Amygdala (tissue), 56 donors: ENCODE data around the gene FLAD1.
A peak's percentile ranks its signal among the peaks of the same experiment; 100 is the strongest.
"Not testable (repeated sequence)": the region's sequence is repeated elsewhere in the genome, so short reads cannot be mapped to it uniquely, and the experiment has no call there.

ENCODE experiments used
- DNase-seq, 56 donors: peaks; one replicate each; lab custom pipeline; 2025; lab: John Stamatoyannopoulos, UW

FLAD1 gene

DNA sequence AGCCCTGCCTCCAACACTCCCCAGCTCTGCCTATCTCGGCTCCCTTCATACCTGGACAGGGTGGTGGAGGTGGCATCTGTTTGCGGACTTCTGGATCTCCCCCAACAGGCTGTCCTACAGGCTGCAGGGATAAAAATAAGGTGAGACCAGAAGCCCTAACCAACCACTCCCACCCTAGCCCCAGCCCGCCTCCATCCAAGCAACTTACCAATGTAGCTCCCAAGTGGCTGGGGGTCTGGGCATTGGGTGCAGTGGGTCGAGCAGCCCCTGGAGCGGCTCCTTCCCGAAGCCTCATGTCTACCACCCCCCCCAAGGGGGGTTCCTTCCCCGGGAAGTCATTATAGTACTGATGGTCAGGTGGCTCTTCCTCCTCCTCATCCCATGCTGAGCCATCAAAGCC is 17.0 kb upstream of the FLAD1 start:
- no peak for DNase-seq

DNA sequence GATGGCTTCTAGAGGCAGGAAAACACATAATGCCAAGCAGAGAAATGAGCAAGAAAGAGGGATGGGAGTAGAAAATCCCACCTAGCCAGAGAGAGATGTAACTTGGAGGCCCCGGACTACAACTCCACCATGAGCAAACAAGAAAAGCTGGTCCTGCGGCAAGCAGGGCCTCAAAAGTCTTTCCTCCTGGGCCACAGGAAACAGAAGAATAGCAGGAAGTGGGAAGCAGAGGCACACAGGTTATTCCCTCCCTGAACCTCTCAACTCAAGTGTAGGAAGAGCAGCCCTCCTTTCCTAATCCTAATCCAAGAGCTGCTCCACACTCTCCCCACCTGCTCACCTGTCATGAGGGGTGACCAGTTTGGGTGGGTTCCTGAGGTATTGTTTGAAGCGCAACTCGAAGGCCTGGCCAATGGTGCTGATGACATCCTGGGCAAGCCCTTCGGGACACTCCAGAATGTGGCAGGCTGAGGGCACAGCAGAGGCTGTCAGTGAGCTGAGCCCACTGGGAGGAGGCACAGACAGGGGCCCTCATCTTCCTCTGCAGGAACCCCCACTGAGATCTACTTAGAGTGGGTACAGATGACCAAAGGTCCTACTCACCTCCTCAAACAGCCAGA is 15.7 kb upstream of the FLAD1 start:
- DNase-seq = no peak

GRCh38 chr1:154968731-154969130 is 14.4 kb upstream of the FLAD1 start:
- no peak for DNase-seq

GRCh38 chr1:154969246-154969645 is 13.9 kb upstream of the FLAD1 start:
- DNase-seq = no peak

DNA sequence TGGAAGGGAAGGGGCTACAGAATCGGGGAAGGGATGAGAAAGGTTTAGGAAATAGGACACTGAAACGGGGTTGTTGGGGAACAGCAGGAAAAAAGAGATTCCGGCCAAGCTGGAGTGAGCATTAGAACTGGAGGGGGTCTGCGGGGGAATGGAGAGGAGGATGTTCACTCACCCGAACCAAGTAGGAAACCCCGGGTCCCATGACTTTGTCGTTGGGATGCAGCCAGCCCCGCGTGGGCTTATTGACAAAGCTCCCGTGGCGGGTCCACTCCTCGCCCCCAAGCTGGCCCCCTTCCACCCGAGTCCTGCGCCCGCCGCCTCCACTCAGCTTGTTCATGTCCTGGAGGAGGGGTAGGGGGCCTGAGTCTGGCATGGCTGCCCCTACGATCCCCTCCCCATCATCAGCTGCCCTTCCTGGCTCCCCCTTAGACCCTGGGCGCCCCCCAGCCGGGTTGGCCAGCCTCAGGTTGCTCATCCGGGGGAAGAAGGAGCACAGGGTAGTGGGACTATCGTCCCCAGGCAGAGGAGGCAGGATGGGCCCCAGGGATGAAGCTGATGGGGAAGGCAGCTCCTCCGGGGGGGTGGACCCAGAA is 13.2 kb upstream of the FLAD1 start:
- peak in 9 of 56 donors; percentile 6 to 53 (median 26) for DNase-seq

GRCh38 chr1:154970631-154971340 is 12.4 kb upstream of the FLAD1 start, which contains the start of gene SHC1:
SHC1 (minus strand) TSS chr1:154970747; CDS start chr1:154970526, 221 bp downstream.
- DNase-seq = peak in 54 of 56 donors; percentile 18 to 91 (median 79)

DNA sequence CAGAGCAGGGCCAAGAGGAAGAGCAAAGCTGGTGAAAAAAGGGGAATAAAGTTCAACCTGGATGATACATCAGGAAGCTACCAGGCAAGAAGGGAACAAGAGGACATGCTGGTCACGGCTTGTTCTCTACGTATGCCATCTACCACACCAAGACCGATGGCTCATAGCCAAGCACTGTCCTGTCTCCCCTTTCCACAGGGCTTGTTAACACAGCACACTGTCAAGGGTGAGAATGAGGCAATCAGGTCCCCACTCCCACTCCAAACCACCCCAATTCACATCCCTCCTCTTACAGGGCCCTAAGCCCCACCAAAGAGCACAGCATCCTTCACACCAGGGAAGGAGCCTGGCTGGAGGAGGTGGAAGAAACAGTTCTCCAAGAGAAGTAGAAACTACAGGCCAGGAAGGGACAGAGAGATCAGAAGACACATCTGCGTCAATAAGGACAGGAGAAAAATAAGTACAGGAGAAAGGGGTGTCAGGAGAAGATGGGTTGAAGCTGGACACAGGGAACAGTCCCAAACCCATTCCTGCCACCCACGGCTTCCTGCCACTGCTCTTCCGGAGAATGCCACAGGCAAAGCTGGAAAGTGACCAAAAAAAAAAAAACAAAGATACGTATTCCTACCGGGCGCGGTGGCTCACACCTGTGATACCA is 11.7 kb upstream of the FLAD1 start:
- no peak for DNase-seq

- DNase-seq = no peak
Observed at GRCh38 chr1:154972213-154972516, 11.0 kb upstream of the FLAD1 start.

DNA sequence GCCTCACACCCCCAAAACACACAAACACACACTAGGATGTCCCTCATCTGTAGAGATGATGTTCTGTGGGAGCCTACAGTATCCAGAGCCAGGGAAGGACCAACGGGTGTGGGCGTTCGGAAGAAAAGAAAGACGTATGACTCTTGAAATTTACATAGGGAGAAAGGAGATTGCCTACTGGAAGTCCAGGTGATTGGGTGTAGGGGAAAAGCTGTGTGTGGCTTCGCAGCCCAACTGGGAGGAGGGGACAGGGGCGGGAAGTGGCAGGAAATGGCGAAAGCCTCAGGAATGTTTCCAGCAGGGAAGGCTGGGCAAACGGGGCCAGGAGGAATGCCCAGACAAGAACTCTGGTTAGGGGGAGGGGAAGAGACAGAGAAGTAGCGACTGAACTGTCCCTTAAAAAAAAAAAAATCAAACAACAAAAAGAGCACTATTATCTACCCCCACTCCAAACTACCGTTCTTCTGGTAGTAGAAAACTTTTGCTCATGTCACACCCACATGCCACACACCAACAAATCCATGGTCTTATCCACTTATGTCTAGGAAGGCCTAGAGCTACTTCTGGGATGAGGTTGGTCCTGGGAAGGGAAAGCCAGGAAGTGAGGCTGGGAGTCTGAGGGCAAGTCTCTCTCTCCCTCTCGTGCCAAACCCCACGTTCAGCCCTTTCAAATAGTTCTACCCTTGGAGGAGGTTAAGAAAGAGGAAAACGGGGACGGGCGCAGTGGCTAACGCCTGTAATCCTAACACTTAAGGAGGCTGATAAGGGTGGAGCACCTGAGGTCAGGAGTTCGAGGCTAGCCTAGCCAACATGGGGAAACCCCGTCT is 10.4 kb upstream of the FLAD1 start:
- peak in 18 of 56 donors; percentile 12 to 46 (median 20) for DNase-seq

DNA sequence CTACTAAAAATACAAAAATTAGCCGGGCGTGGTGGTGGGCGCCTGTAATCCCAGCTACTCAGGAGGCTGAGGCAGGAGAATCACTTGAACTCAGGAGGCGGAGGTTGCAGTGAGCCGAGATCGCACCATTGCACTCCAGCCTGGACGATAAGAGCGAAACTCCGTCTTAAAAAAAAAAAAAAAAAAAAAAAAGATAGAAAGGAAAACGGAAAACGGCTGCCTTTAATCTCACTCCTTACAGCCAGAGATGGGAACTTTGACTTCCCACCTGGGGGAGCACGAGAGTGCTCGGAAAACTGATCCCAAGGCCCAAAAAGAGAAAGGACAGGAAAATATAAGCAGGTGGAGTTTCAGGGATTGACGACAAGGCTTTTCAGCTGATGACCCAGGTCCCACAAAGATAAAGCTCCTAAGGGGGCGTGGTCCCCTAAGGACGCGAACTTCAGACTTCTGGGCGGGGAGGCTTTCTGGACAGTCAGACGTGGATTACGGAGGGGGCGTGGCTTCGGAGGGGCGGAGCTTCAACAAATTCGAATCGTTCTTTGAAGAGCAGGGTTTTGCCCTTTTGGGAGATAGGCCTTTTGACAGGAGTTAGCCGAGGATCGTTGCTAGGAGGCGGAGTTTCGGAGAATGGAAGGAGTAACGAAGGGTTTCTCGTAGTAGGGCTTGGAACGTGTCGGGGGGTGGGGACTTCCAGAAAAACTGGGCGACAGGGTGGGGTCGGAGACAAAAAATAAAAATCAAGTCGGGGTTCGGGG is 9.6 kb upstream of the FLAD1 start:
- peak in 52 of 56 donors; percentile 36 to 85 (median 70) for DNase-seq

- DNase-seq = peak; percentile 90 to 100 (median 98)
Observed at GRCh38 chr1:154974102-154974807, 8.9 kb upstream of the FLAD1 start, which contains the start of gene CKS1B. CKS1B (plus strand) TSS chr1:154974681; CDS start chr1:154974746, 65 bp downstream.

DNA sequence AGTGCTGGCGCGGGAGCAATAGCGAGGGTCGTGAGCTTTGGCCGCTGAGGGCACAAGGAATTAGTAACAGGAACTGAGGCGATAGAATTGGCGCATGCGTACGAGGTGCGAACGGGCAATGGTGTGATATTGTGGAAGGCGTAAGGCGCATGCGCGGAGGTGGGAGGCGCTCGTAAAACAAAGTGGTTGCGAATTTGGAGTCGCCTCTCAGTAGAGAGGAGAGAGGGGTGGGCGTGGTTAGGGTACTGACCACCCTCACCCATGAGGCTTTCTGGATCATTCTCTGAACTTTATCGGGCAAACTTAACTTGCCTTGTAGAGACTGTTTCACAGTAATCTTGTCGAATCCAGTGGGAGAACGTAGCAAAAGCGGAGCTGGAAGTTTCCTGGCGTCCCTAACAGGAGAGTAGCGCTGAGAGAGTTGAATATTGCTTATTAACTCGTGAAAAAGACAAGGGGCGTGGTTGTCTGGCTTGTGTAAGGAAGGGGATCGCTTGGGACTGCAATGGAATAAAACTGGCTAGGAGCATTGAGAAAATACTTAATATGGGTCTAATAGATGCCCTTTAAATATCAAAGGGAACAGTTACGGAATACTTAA is 8.2 kb upstream of the FLAD1 start:
- DNase-seq = peak in 51 of 56 donors; percentile 73 to 99 (median 91)

GRCh38 chr1:154975409-154976059 is 7.6 kb upstream of the FLAD1 start:
- peak in 14 of 56 donors; percentile 10 to 45 (median 20) for DNase-seq

GRCh38 chr1:154977762-154978161 is 5.4 kb upstream of the FLAD1 start:
- not testable (repeated sequence) for DNase-seq

- DNase-seq = no peak
Observed at GRCh38 chr1:154978360-154978759, 4.8 kb upstream of the FLAD1 start.

GRCh38 chr1:154982341-154982740 is 803 bp upstream of the FLAD1 start:
- no peak for DNase-seq

DNA sequence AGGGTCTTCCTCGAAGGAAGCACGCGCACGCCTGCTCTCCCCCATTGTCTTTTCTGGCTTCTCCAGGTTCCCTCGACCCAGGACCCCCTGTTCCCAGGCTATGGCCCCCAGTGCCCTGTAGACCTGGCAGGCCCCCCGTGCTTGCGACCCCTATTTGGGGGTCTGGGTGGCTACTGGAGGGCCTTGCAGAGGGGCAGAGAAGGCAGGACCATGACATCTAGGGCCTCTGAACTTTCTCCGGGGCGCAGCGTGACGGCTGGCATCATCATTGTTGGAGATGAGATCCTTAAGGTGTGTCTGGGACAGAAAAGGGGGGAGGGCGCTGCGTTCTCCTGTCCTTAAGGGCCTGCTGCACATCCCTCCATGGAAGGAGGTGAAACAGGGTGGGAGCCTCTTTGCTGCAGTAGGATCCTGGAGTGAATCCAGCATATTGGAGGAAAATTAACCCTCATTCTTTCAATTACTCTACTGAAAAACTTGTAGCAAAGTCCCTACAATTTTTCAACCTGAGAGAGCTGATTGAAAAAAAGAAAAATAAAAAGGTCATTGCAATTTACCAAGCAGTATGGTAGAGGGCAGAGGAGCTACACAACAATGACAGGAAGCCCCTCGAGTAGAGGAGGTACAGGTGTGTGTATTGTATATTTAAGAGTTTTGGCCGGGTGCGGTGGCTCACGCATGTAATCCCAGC is 777 bp downstream of the FLAD1 start:
- DNase-seq = no peak
